H9 (cell line): ENCODE data around the gene GLS. TPM values are rescaled to one million over a fixed set of nuclear protein-coding genes. Genes with fewer than 3 reads are reported as not detected.

ENCODE experiments used
- DNase-seq: peaks from one replicate; pipeline ENCODE4 v3.0.0-alpha.2; 2017
- H2AFZ ChIP-seq: one replicate; pipeline ENCODE4 v1.6.1; 2013; ENCODE audit warnings: mild to moderate bottlenecking, low read length, control low read depth, moderate library complexity
- H2AK5ac ChIP-seq: 2 replicates; pipeline ENCODE4 v1.6.1; 2013; ENCODE audit warnings: low read length, control low read depth, mixed read lengths; ENCODE audit not compliant: insufficient read length
- H2BK120ac ChIP-seq: one replicate; pipeline ENCODE4 v1.6.1; 2013; ENCODE audit warnings: low read depth, mild to moderate bottlenecking, low read length, control low read depth, inconsistent platforms; ENCODE audit not compliant: poor library complexity, severe bottlenecking
- H2BK12ac ChIP-seq: 2 replicates; pipeline ENCODE4 v1.6.1; 2013; ENCODE audit warnings: low read length, control low read depth, mixed read lengths, low read depth; ENCODE audit not compliant: insufficient read length
- H2BK15ac ChIP-seq: 2 replicates; pipeline ENCODE4 v1.6.1; 2013; ENCODE audit warnings: low read depth, low read length, control low read depth
- H2BK20ac ChIP-seq: one replicate; pipeline ENCODE4 v1.6.1; 2013; ENCODE audit warnings: low read depth, mild to moderate bottlenecking, low read length, control low read depth, inconsistent platforms; ENCODE audit not compliant: poor library complexity, severe bottlenecking
- H2BK5ac ChIP-seq: 2 replicates; pipeline ENCODE4 v1.6.1; 2013; ENCODE audit warnings: low read length, control low read depth, mixed read lengths; ENCODE audit not compliant: insufficient read length
- H3K14ac ChIP-seq: 2 replicates; pipeline ENCODE4 v1.6.1; 2013; ENCODE audit warnings: low read length, control low read depth; ENCODE audit not compliant: insufficient read depth
- H3K18ac ChIP-seq: 2 replicates; pipeline ENCODE4 v1.6.1; 2013; ENCODE audit warnings: low read depth, mild to moderate bottlenecking, mixed read lengths, low read length, control low read depth; ENCODE audit not compliant: insufficient read length
- H3K23ac ChIP-seq: 2 replicates; pipeline ENCODE4 v1.6.1; 2013; ENCODE audit warnings: low read length, control low read depth, mixed read lengths, low read depth; ENCODE audit not compliant: insufficient read length
- H3K23me2 ChIP-seq: 2 replicates; pipeline ENCODE4 v1.6.1; 2013; ENCODE audit warnings: low read depth, mild to moderate bottlenecking, mixed read lengths, low read length, control low read depth; ENCODE audit not compliant: insufficient read length, poor library complexity, severe bottlenecking
- H3K27ac ChIP-seq: 2 replicates; pipeline ENCODE4 v1.5.1; 2013; ENCODE audit warnings: low read length, control low read depth, mixed read lengths, low read depth; ENCODE audit not compliant: insufficient read length
- H3K27me3 ChIP-seq: 2 replicates; pipeline ENCODE4 v1.6.1; 2013; ENCODE audit warnings: low read length, control low read depth, inconsistent platforms; ENCODE audit not compliant: insufficient read depth
- H3K4ac ChIP-seq: 2 replicates; pipeline ENCODE4 v1.6.1; 2013; ENCODE audit warnings: low read depth, mild to moderate bottlenecking, control low read depth, inconsistent platforms, low read length, moderate library complexity
- H3K4me1 ChIP-seq: 2 replicates; pipeline ENCODE4 v1.6.1; 2013; ENCODE audit warnings: low read length, control low read depth, inconsistent platforms; ENCODE audit not compliant: insufficient read depth
- H3K4me2 ChIP-seq: 2 replicates; pipeline ENCODE4 v1.6.1; 2013; ENCODE audit warnings: low read length, control low read depth, mixed read lengths; ENCODE audit not compliant: insufficient read length, insufficient read depth
- H3K56ac ChIP-seq: 2 replicates; pipeline ENCODE4 v1.6.1; 2013; ENCODE audit warnings: low read depth, mild to moderate bottlenecking, mixed read lengths, low read length, control low read depth; ENCODE audit not compliant: insufficient read length
- H3K79me1 ChIP-seq: 2 replicates; pipeline ENCODE4 v1.6.1; 2013; ENCODE audit warnings: low read depth, mild to moderate bottlenecking, moderate library complexity, low read length, control low read depth, inconsistent platforms; ENCODE audit not compliant: insufficient read depth, poor library complexity, severe bottlenecking
- H3K79me2 ChIP-seq: 2 replicates; pipeline ENCODE4 v1.6.1; 2013; ENCODE audit warnings: low read length, control low read depth, inconsistent platforms; ENCODE audit not compliant: insufficient read depth
- H3K9ac ChIP-seq: 2 replicates; pipeline ENCODE4 v1.6.1; 2013; ENCODE audit warnings: low read length, control low read depth, mixed read lengths; ENCODE audit not compliant: insufficient read length; ENCODE audit errors: extremely low read depth
- H3K9me3 ChIP-seq: one replicate; pipeline ENCODE4 v1.6.1; 2013; ENCODE audit warnings: low read depth, low read length, inconsistent platforms; ENCODE audit not compliant: control insufficient read depth
- H3T11ph ChIP-seq: one replicate; pipeline ENCODE4 v1.6.1; 2013; ENCODE audit warnings: mild to moderate bottlenecking, low read length, control low read depth, inconsistent platforms
- H4K20me1 ChIP-seq: one replicate; pipeline ENCODE4 v1.6.1; 2013; ENCODE audit not compliant: control insufficient read depth, insufficient read length, insufficient read depth
- H4K5ac ChIP-seq: 2 replicates; pipeline ENCODE4 v1.6.1; 2013; ENCODE audit warnings: low read depth, mild to moderate bottlenecking, mixed read lengths, low read length, control low read depth; ENCODE audit not compliant: insufficient read length
- H4K8ac ChIP-seq: replicated peaks from 2 replicates; pipeline ENCODE4 v1.6.1; 2013; ENCODE audit warnings: low read length, control low read depth, mixed read lengths, low read depth; ENCODE audit not compliant: insufficient read length
- H4K91ac ChIP-seq: 2 replicates; pipeline ENCODE4 v1.6.1; 2013; ENCODE audit warnings: low read depth, mild to moderate bottlenecking, moderate library complexity, mixed read lengths, low read length, control low read depth; ENCODE audit not compliant: insufficient read length
- H3K27ac Mint-ChIP-seq, 3 experiments: 2 replicates in 2 of 3; 3 replicates in 1 of 3; pipeline ENCODE4 v1.8.0; 2020 to 2021; ENCODE audit warnings: mixed read lengths in 3 of 3, mild to moderate bottlenecking in 1 of 3, moderate library complexity in 1 of 3
- H3K27me3 Mint-ChIP-seq: 2 replicates; pipeline ENCODE4 v1.8.0; 2021; ENCODE audit warnings: low read depth, mild to moderate bottlenecking, moderate library complexity, mixed read lengths
- H3K36me3 Mint-ChIP-seq, 3 experiments: 2 replicates in 2 of 3; 3 replicates in 1 of 3; pipeline ENCODE4 v1.8.0; 2020 to 2021; ENCODE audit warnings: low read depth in 3 of 3, mixed read lengths in 3 of 3; ENCODE audit not compliant: insufficient read depth in 1 of 3
- H3K4me1 Mint-ChIP-seq, 2 experiments: 2 replicates each; pipeline ENCODE4 v1.8.0; 2020; ENCODE audit warnings: mixed read lengths in 2 of 2
- H3K4me3 Mint-ChIP-seq, 2 experiments: 2 replicates in 1 of 2; 3 replicates in 1 of 2; pipeline ENCODE4 v1.8.0; 2020 to 2021; ENCODE audit warnings: mild to moderate bottlenecking in 2 of 2, mixed read lengths in 2 of 2, moderate library complexity in 1 of 2
- H3K9me3 Mint-ChIP-seq, 2 experiments: 2 replicates in 1 of 2; 3 replicates in 1 of 2; pipeline ENCODE4 v1.8.0; 2020; ENCODE audit warnings: mild to moderate bottlenecking in 2 of 2, mixed read lengths in 2 of 2, moderate library complexity in 1 of 2
- WGBS: extraction: QIAGEN DNeasy Blood & Tissue Kit; methylation state at CpG from one replicate; pipeline ENCODE4 v1.1.7; 2013; ENCODE audit warnings: missing lambda C conversion rate, low lambda C conversion rate, mixed read lengths; ENCODE audit not compliant: insufficient read length; ENCODE audit errors: extremely low coverage; 5-methylcytosine and 5-hydroxymethylcytosine counted together
- total RNA-seq: library from RNA; stranded (reverse); gene quantifications from 2 replicates; pipeline ENCODE4 v1.2.1, GENCODE V29; 2021
- TF ChIP-seq, protein P1 (sequence below): fragments of 200-600 bp; sonication (generic); conservative IDR thresholded peaks from 3 replicates; pipeline ENCODE4 v1.8.0; 2021; ENCODE audit warnings: antibody characterized with exemption, mild to moderate bottlenecking

The GLS gene
- total RNA-seq, 1 experiment from 2014 or later, result 69.3 TPM

GRCh38 chr2:191013682-191013931 lies 133.0 kb downstream of the GLS start:
- no peak for DNase-seq
- no peak overlapping the region for H2AFZ ChIP-seq
- H4K8ac ChIP-seq, result no peak overlapping the region
- no peak overlapping the region for H3K27ac Mint-ChIP-seq
- WGBS, result no CpG with 5 or more reads among the region's 14 CpGs
- peaks cover 0 to 16% (median 6%) of the 10 kb centered on the region in 3 experiments; a peak in 3 of 7 replicates for H3K36me3 Mint-ChIP-seq
- H3K4ac ChIP-seq, result no peak overlapping the region
- TF ChIP-seq, protein P1, sequence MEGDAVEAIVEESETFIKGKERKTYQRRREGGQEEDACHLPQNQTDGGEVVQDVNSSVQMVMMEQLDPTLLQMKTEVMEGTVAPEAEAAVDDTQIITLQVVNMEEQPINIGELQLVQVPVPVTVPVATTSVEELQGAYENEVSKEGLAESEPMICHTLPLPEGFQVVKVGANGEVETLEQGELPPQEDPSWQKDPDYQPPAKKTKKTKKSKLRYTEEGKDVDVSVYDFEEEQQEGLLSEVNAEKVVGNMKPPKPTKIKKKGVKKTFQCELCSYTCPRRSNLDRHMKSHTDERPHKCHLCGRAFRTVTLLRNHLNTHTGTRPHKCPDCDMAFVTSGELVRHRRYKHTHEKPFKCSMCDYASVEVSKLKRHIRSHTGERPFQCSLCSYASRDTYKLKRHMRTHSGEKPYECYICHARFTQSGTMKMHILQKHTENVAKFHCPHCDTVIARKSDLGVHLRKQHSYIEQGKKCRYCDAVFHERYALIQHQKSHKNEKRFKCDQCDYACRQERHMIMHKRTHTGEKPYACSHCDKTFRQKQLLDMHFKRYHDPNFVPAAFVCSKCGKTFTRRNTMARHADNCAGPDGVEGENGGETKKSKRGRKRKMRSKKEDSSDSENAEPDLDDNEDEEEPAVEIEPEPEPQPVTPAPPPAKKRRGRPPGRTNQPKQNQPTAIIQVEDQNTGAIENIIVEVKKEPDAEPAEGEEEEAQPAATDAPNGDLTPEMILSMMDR, result no peak
- H2AK5ac ChIP-seq, result no peak overlapping the region
- H3K27me3 ChIP-seq, result peaks cover 3% of the 10 kb centered on the region; the same call in 1 of the 2 replicates
- H4K5ac ChIP-seq, result no peak overlapping the region
- no peak overlapping the region for H3K27ac ChIP-seq
- 0 out of 2 replicates have a peak, but pooled peaks cover 2% of the 10 kb centered on the region for H3K4me1 ChIP-seq
- H3K9ac ChIP-seq, result peak overlapping the region; percentile 66
- no peak overlapping the region for H3K4me3 Mint-ChIP-seq
- no peak overlapping the region for H3K23ac ChIP-seq
- peaks cover 0 to 4% of the 10 kb centered on the region in 2 experiments; a peak in 1 of 5 replicates for H3K9me3 Mint-ChIP-seq
- no peaks in the 10 kb centered on the region for H3K79me1 ChIP-seq
- H2BK5ac ChIP-seq, result no peak overlapping the region
- H3K4me2 ChIP-seq, result peak overlapping the region; percentile 90
- H3K56ac ChIP-seq, result no peak overlapping the region
- no peaks in the 10 kb centered on the region for H3K9me3 ChIP-seq
- no peak overlapping the region for H2BK12ac ChIP-seq
- H2BK120ac ChIP-seq, result no peak overlapping the region
- H3K18ac ChIP-seq, result no peak overlapping the region
- H3T11ph ChIP-seq, result no peak overlapping the region
- H3K79me2 ChIP-seq, result peaks cover 2% of the 10 kb centered on the region; the same call in 1 of the 2 replicates
- peaks cover 7% of the 10 kb centered on the region for H3K23me2 ChIP-seq
- H3K27me3 Mint-ChIP-seq, result peaks cover 4% of the 10 kb centered on the region
- H4K20me1 ChIP-seq, result no peaks in the 10 kb centered on the region
- no peaks in the 10 kb centered on the region for H3K4me1 Mint-ChIP-seq
- H2BK15ac ChIP-seq, result no peak overlapping the region
- H3K14ac ChIP-seq, result no peak overlapping the region
- no peak overlapping the region for H4K91ac ChIP-seq
- no peak overlapping the region for H2BK20ac ChIP-seq
